ENCODE results near the gene RTN4R.

- TF ChIP-seq, protein P1, sequence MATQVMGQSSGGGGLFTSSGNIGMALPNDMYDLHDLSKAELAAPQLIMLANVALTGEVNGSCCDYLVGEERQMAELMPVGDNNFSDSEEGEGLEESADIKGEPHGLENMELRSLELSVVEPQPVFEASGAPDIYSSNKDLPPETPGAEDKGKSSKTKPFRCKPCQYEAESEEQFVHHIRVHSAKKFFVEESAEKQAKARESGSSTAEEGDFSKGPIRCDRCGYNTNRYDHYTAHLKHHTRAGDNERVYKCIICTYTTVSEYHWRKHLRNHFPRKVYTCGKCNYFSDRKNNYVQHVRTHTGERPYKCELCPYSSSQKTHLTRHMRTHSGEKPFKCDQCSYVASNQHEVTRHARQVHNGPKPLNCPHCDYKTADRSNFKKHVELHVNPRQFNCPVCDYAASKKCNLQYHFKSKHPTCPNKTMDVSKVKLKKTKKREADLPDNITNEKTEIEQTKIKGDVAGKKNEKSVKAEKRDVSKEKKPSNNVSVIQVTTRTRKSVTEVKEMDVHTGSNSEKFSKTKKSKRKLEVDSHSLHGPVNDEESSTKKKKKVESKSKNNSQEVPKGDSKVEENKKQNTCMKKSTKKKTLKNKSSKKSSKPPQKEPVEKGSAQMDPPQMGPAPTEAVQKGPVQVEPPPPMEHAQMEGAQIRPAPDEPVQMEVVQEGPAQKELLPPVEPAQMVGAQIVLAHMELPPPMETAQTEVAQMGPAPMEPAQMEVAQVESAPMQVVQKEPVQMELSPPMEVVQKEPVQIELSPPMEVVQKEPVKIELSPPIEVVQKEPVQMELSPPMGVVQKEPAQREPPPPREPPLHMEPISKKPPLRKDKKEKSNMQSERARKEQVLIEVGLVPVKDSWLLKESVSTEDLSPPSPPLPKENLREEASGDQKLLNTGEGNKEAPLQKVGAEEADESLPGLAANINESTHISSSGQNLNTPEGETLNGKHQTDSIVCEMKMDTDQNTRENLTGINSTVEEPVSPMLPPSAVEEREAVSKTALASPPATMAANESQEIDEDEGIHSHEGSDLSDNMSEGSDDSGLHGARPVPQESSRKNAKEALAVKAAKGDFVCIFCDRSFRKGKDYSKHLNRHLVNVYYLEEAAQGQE (IDR thresholded peaks at IDR 0.05; ENCODE audit: insufficient read depth in 1 of 2, low read depth in 2 of 2, low read length in 2 of 2), result no peak
- TF ChIP-seq TAF1 (IDR thresholded peaks at IDR 0.05; ENCODE audit: borderline replicate concordance, insufficient read depth, low read length), result no peak
Measured at GRCh38 chr22:20219667-20220628, 48.2 kb downstream of the RTN4R start.

Data from PFSK-1 (cell line).